ENCODE measurements around the gene SMAD6. TPM values are rescaled to one million over a fixed set of nuclear protein-coding genes. Genes with fewer than 3 reads are reported as not detected.
A peak's percentile ranks its signal among the peaks of the same experiment; 100 is the strongest.

SMAD6 gene
- total and polyA plus RNA-seq, 9 of the 15 experiments (the other 6 are each of a cell fraction or from before 2014, with no cell fraction given): 0.10 to 15.5 (median 3.7) TPM

GRCh38 chr15:66830358-66830757 lies 128.3 kb downstream of the SMAD6 start:
- POLR2A ChIA-PET: no interaction called here
- TF ChIP-seq ZNF699 (CRISPR knock-in tag; IDR thresholded peaks at IDR 0.05; ENCODE audit: insufficient replicate concordance) (no peak), ZNF592 (IDR thresholded peaks at IDR 0.05) (no peak), BCL6 (CRISPR knock-in tag; IDR thresholded peaks at IDR 0.05) (no peak), RCOR1 (IDR thresholded peaks at IDR 0.05; ENCODE audit: borderline replicate concordance in 1 of 2, low read depth in 2 of 2, low read length in 2 of 2) (no peak), FOXA3 (CRISPR knock-in tag; conservative IDR thresholded peaks at IDR 0.05 in 1 of 2, IDR thresholded peaks at IDR 0.05 in 1 of 2) (no peak), ZNF655 (CRISPR knock-in tag; IDR thresholded peaks at IDR 0.05) (no peak), KDM2B (CRISPR knock-in tag; IDR thresholded peaks at IDR 0.05) (no peak), ZFP91 (CRISPR knock-in tag; IDR thresholded peaks at IDR 0.05) (no peak), E2F4 (CRISPR knock-in tag; IDR thresholded peaks at IDR 0.05; ENCODE audit: low read depth) (no peak), SNRNP70 (optimal IDR thresholded peaks at IDR 0.05; ENCODE audit: low read depth, low read length) (no peak), FOXJ2 (tag; IDR thresholded peaks at IDR 0.05) (no peak), ZNF175 (CRISPR knock-in tag; IDR thresholded peaks at IDR 0.05; ENCODE audit: low read depth) (no peak)

More at GRCh38 chr15:66830358-66830757, 128.3 kb downstream of the SMAD6 start:
- no peaks in the 10 kb centered on the region for H3K9me1 ChIP-seq (ENCODE audit: control insufficient read depth, insufficient read depth, low read length)
- H3K4me1 ChIP-seq (replicated peaks in 1 of 2; ENCODE audit: control insufficient read depth in 2 of 2, insufficient read depth in 2 of 2, low read length in 2 of 2): peaks cover 0 to 9% of the 10 kb centered on the region in 2 experiments; a peak in 2 of 5 replicates
- no peaks in the 10 kb centered on the region for H3K79me2 ChIP-seq (ENCODE audit: control insufficient read depth, insufficient read depth, low read length)
- no peaks in the 10 kb centered on the region for H3K36me3 ChIP-seq (ENCODE audit: control insufficient read depth, insufficient read depth, low read length)
- no peak overlapping the region for H3K27ac ChIP-seq (ENCODE audit: extremely low read depth, low read depth, low read length)
- no peak overlapping the region for H3K4me3 ChIP-seq
- H3K27me3 ChIP-seq (ENCODE audit: control insufficient read depth in 2 of 2, insufficient read depth in 2 of 2, low read length in 2 of 2): no peaks in the 10 kb centered on the region
- no peak overlapping the region for H3K4me2 ChIP-seq (ENCODE audit: insufficient read depth, low read length)
- intact Hi-C loops (cut with micrococcal nuclease): no loop called here
- H2AFZ ChIP-seq (ENCODE audit: low read depth, low read length): peak overlapping the region; percentile 21; the same call in 1 of the 2 replicates
- H3K9me3 ChIP-seq (replicated peaks; ENCODE audit: control insufficient read depth, insufficient read depth, low read depth, low read length): no peaks in the 10 kb centered on the region
- no peak for FAIRE-seq
- H3K9ac ChIP-seq (ENCODE audit: insufficient read depth in 1 of 2, low read depth in 2 of 2, low read length in 2 of 2): no peak overlapping the region
- H4K20me1 ChIP-seq (replicated peaks; ENCODE audit: control insufficient read depth, insufficient read depth, low read length): no peaks in the 10 kb centered on the region
- no TSS peak for BruUV-seq (replicated peaks)
- DNase-seq (ENCODE audit: extremely low read depth in 1 of 4, low spot score in 3 of 4): no peak
- no peak for ATAC-seq
- CTCF ChIA-PET (ENCODE audit: low intra/inter-chr PET ratio): no interaction called here
- WGBS (ENCODE audit: insufficient coverage, low coverage, missing lambda C conversion rate): 31% methylated on average over 6 of the region's 6 CpGs
- in situ Hi-C loops (cut with MboI): no loop called here

All from K562 (cell line).